ENCODE data around the gene KCNJ15. TPM values are rescaled to one million over a fixed set of nuclear protein-coding genes. Genes with fewer than 3 reads are reported as not detected.

The KCNJ15 gene
- total and polyA plus RNA-seq, 10 of the 15 experiments (the other 5 are each of a cell fraction or from before 2014, with no cell fraction given) = 0.05 to 2.7 (median 0.33) TPM; not detected in 6

DNA sequence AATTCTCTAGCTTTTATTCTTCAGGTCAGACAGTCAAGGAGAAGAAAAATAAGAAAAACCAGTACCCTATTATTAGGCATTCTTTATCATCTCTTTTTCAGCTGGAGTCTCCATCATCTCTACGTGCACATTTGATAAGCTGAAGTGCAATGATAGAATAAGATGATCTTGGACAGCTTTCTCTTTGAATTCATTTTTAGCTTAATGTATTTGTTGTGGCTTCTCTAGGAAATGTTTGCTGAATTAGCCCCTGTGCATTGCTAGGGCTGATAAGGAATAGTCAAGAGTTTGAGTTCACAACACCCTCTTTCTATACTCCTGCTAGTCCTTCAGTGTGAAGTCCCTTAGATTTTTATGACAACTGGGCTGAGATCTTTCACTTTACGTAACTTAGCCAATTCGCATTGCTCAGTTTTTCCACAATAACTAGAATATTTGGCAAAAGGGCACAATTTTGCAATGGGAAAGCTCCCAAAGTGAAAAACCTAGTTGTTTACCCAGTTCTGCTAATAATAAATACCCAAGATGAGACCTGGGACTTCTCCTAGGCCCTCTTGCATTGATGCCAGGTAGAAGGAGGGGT is 7.0 kb upstream of the KCNJ15 start:
- Histone ChIP-seq H2AFZ (ENCODE audit: control insufficient read depth, low read depth, low read length) (no peak overlapping the region), H4K20me1 (ENCODE audit: control insufficient read depth, insufficient read depth) (no peaks in the 10 kb centered on the region), H3K36me3 (ENCODE audit: control insufficient read depth in 2 of 2, insufficient read depth in 2 of 2, low read length in 1 of 2) (no peaks in the 10 kb centered on the region), H3K9ac (ENCODE audit: control insufficient read depth, insufficient read depth, low read length) (no peak overlapping the region), H3K4me1 (ENCODE audit: control insufficient read depth, insufficient read depth, low read length) (peaks cover 9% of the 10 kb centered on the region), H3K9me3 (replicated peaks; ENCODE audit: control insufficient read depth, insufficient read depth, low read length) (no peaks in the 10 kb centered on the region), H3K27me3 (replicated peaks in 1 of 2; ENCODE audit: control insufficient read depth in 2 of 2, insufficient read depth in 2 of 2, low read length in 1 of 2) (no peaks in the 10 kb centered on the region), H3K4me2 (ENCODE audit: control insufficient read depth, insufficient read depth) (no peak overlapping the region), H3K27ac (ENCODE audit: control insufficient read depth, insufficient read depth) (no peak overlapping the region), H3K79me2 (ENCODE audit: control insufficient read depth, insufficient read depth, low read length) (no peaks in the 10 kb centered on the region), H3K4me3 (no peak overlapping the region)
- in situ Hi-C loops (cut with MboI) = loop anchor here (25.0 kb wide), 1 partner anchor 1737 kb away; no protein-coding TSS in a partner anchor
- ChIA-PET SMC1A (ENCODE audit: uncharacterized antibody, unreplicated experiment) (interaction anchor here (0.8 to 2.4 kb wide), 5 partner anchors 10 to 102 kb away, joined by 3 to 11 read pairs (median 4); no protein-coding TSS in a partner anchor), RAD21 (ENCODE audit: unreplicated experiment) (interaction anchor here (1.0 to 3.0 kb wide), 3 partner anchors 18 to 31 kb away, joined by 3 to 15 read pairs (median 6); no protein-coding TSS in a partner anchor), POLR2A (interaction anchor here (0.9 to 1.5 kb wide), 2 partner anchors 13 to 19 kb away, joined by 4 to 6 read pairs; no protein-coding TSS in a partner anchor), CTCF (interaction anchor here (0.8 to 2.4 kb wide), 4 partner anchors 28 to 45 kb away, joined by 4 to 13 read pairs (median 6); no protein-coding TSS in a partner anchor)
- WGBS (ENCODE audit: insufficient coverage, insufficient replicate concordance, low lambda C conversion rate, missing lambda C conversion rate) = 39% methylated on average over 3 of the region's 3 CpGs
- no peak for DNase-seq (ENCODE audit: low read depth, low spot score)
- BruUV-seq (replicated peaks) = no TSS peak
- FAIRE-seq = no peak
- TF ChIP-seq MAX (IDR thresholded peaks at IDR 0.05; ENCODE audit: low read depth, low read length) (no peak), BMI1 (IDR thresholded peaks at IDR 0.05; ENCODE audit: borderline replicate concordance) (no peak), ZNF24 (IDR thresholded peaks at IDR 0.05) (no peak), EP300 (IDR thresholded peaks at IDR 0.05; ENCODE audit: borderline replicate concordance in 1 of 2, control insufficient read depth in 1 of 2, low read depth in 2 of 2, low read length in 2 of 2) (no peak), HCFC1 (IDR thresholded peaks at IDR 0.05; ENCODE audit: low read length) (no peak), EZH2 (IDR thresholded peaks at IDR 0.05; ENCODE audit: borderline replicate concordance, control insufficient read depth, low read depth, low read length) (no peak), SPI1 (IDR thresholded peaks at IDR 0.05; ENCODE audit: borderline replicate concordance, insufficient read depth, low read depth, low read length) (no peak), MEF2A (IDR thresholded peaks at IDR 0.05; ENCODE audit: insufficient read depth, low read depth, low read length) (no peak), CBX3 (IDR thresholded peaks at IDR 0.05; ENCODE audit: borderline replicate concordance, low read depth) (no peak), GATAD2B (conservative IDR thresholded peaks at IDR 0.05; ENCODE audit: low read depth) (no peak), STAT3 (IDR thresholded peaks at IDR 0.05; ENCODE audit: low read depth, low read length) (no peak), ESRRA (IDR thresholded peaks at IDR 0.05; ENCODE audit: low read length) (no peak), NRF1 (conservative IDR thresholded peaks at IDR 0.05; ENCODE audit: low read depth, low read length) (no peak), ZNF687 (IDR thresholded peaks at IDR 0.05) (no peak)
- ATAC-seq = no peak
- intact Hi-C loops (cut with micrococcal nuclease; ENCODE audit: unreplicated experiment) = no loop called here

Data from GM12878 (cell line).